ENCODE measurements around the gene CCDC12. TPM values are rescaled to one million over a fixed set of nuclear protein-coding genes. Genes with fewer than 3 reads are reported as not detected.

The CCDC12 gene
- total RNA-seq, 1 experiment from 2014 or later = 47.3 TPM

DNA sequence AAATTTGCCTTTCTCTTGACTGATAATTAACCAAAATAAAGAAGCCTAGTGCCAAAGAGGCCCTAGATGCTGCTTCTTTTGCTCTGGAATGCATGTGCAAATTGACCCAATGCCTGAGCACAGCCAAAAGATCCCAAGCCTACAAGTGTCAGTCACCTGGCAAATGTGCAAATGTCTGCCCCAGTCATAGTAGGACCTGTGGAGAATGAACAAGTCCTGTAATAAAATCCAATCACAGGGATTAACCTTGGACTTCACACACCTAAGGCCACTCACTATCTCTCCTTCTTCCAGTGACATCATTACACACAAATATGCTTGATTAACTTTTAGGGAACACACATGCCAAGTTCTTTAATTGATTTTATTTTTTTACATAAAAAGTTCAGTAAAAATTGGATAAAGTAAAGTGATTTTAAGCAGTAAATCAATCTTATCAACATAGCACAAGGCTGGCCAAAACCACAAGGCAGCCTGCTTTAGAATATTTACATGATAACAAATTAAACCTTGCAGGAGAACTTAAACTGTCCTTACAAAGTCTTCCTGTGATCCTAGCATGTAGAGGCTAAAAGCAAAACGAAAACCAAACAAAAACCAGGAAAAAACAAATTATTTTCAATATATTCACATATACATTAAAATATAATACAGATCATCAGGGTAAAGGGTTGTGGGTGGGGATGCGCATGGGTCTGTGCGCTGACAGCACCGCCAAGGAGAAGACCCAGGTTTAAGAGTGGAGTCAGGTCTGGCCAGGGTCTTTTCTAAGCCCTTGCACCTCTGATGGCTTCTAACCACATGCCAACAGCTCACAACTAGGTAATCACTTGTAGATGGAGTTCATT lies 39.8 kb upstream of the CCDC12 start:
- intact Hi-C loops (cut with micrococcal nuclease; ENCODE audit: unreplicated experiment) = no loop called here
- Mint-ChIP-seq H3K27ac (ENCODE audit: unreplicated experiment) (no peak overlapping the region), H3K27me3 (ENCODE audit: unreplicated experiment) (no peaks in the 10 kb centered on the region), H3K4me1 (ENCODE audit: low read depth, unreplicated experiment) (no peaks in the 10 kb centered on the region), H3K36me3 (ENCODE audit: insufficient read depth, unreplicated experiment) (peaks cover 28% of the 10 kb centered on the region), H3K4me3 (ENCODE audit: low read depth, unreplicated experiment) (no peak overlapping the region), H3K9me3 (ENCODE audit: low read depth, unreplicated experiment) (no peaks in the 10 kb centered on the region)
- TSS peak; percentile 64 for BruUV-seq (replicated peaks)
- CTCF ChIA-PET = no interaction called here
- TF ChIP-seq, protein P1, sequence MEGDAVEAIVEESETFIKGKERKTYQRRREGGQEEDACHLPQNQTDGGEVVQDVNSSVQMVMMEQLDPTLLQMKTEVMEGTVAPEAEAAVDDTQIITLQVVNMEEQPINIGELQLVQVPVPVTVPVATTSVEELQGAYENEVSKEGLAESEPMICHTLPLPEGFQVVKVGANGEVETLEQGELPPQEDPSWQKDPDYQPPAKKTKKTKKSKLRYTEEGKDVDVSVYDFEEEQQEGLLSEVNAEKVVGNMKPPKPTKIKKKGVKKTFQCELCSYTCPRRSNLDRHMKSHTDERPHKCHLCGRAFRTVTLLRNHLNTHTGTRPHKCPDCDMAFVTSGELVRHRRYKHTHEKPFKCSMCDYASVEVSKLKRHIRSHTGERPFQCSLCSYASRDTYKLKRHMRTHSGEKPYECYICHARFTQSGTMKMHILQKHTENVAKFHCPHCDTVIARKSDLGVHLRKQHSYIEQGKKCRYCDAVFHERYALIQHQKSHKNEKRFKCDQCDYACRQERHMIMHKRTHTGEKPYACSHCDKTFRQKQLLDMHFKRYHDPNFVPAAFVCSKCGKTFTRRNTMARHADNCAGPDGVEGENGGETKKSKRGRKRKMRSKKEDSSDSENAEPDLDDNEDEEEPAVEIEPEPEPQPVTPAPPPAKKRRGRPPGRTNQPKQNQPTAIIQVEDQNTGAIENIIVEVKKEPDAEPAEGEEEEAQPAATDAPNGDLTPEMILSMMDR (IDR thresholded peaks at IDR 0.05; ENCODE audit: unreplicated experiment) = no peak
- DNase-seq = no peak

DNA sequence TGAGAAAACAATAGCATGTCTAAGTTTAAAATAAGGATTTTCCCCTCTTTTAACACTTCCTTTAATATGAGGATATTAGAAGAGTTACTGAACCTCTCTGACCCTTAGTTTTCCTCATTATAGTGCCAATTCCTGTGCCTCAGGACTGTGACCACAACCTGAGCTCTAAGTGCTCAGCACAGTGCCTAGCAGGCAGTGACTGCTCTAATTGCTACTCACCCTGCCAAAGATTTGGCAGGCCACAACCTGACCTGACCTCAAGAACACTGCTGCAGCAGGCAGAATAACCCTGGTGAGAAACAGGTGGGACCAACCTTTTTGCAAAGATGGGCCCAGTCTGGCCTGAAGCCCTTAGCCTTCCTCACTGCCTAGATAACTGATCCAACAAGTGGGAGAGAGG lies 38.6 kb upstream of the CCDC12 start:
- Mint-ChIP-seq H3K36me3 (ENCODE audit: insufficient read depth, unreplicated experiment) (peaks cover 32% of the 10 kb centered on the region), H3K9me3 (ENCODE audit: low read depth, unreplicated experiment) (no peaks in the 10 kb centered on the region), H3K27ac (ENCODE audit: unreplicated experiment) (no peak overlapping the region), H3K27me3 (ENCODE audit: unreplicated experiment) (no peaks in the 10 kb centered on the region), H3K4me3 (ENCODE audit: low read depth, unreplicated experiment) (no peak overlapping the region), H3K4me1 (ENCODE audit: low read depth, unreplicated experiment) (no peaks in the 10 kb centered on the region)
- TF ChIP-seq, protein P1 (IDR thresholded peaks at IDR 0.05; ENCODE audit: unreplicated experiment) = no peak
- CTCF ChIA-PET = no interaction called here
- no peak for DNase-seq
- no TSS peak for BruUV-seq (replicated peaks)
- intact Hi-C loops (cut with micrococcal nuclease; ENCODE audit: unreplicated experiment) = no loop called here

DNA sequence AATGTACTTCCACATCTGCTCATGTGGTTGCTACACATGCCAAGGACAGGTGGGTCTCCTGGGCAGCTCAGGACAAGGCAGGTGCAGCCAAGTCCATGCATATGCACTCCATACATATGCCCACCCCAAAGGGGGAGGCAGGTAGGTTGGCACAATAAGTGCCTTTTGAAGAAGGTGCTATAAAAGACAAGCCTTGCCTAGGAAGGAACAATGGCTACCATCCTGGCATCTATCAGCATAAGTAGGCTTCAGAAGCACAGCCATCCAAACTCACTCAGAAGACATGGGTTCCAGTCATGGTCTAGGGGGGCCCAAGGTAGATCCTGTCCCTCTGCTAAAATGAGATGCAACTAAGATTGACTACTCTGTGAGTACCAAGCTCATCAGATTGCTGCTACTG lies 37.5 kb upstream of the CCDC12 start:
- Mint-ChIP-seq H3K4me1 (ENCODE audit: low read depth, unreplicated experiment) (no peaks in the 10 kb centered on the region), H3K36me3 (ENCODE audit: insufficient read depth, unreplicated experiment) (peaks cover 41% of the 10 kb centered on the region), H3K27ac (ENCODE audit: unreplicated experiment) (no peak overlapping the region), H3K9me3 (ENCODE audit: low read depth, unreplicated experiment) (no peaks in the 10 kb centered on the region), H3K4me3 (ENCODE audit: low read depth, unreplicated experiment) (no peak overlapping the region), H3K27me3 (ENCODE audit: unreplicated experiment) (no peaks in the 10 kb centered on the region)
- intact Hi-C loops (cut with micrococcal nuclease; ENCODE audit: unreplicated experiment) = no loop called here
- no TSS peak for BruUV-seq (replicated peaks)
- DNase-seq = no peak
- CTCF ChIA-PET = no interaction called here
- TF ChIP-seq, protein P1 (IDR thresholded peaks at IDR 0.05; ENCODE audit: unreplicated experiment) = no peak

DNA sequence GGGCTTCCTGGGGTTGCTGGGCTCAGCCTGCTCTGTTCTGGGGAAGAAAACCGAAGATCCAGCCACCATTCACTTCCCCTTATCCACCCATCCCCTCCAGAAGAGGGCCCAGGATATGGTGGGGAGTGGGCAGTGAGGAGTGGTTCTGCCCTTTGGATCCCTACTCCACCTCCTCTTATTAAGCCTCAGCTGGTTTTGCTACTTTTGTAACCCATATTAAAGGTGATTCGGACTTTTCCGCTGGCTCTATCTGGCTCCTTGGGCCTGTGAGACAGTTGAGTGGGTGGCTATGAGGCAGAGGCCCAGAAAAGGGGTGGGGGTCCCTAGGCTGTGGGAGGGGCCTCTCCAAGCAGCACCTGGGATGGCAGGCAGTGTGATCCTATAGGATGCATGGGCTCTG lies 36.7 kb upstream of the CCDC12 start:
- no peak overlapping the region for H3K4me3 Mint-ChIP-seq (ENCODE audit: low read depth, unreplicated experiment)
- TF ChIP-seq, protein P1 (IDR thresholded peaks at IDR 0.05; ENCODE audit: unreplicated experiment) = no peak
- H3K27me3 Mint-ChIP-seq (ENCODE audit: unreplicated experiment) = no peaks in the 10 kb centered on the region
- intact Hi-C loops (cut with micrococcal nuclease; ENCODE audit: unreplicated experiment) = no loop called here
- H3K9me3 Mint-ChIP-seq (ENCODE audit: low read depth, unreplicated experiment) = no peaks in the 10 kb centered on the region
- CTCF ChIA-PET = no interaction called here
- no peaks in the 10 kb centered on the region for H3K4me1 Mint-ChIP-seq (ENCODE audit: low read depth, unreplicated experiment)
- peaks cover 37% of the 10 kb centered on the region for H3K36me3 Mint-ChIP-seq (ENCODE audit: insufficient read depth, unreplicated experiment)
- no peak for DNase-seq
- H3K27ac Mint-ChIP-seq (ENCODE audit: unreplicated experiment) = no peak overlapping the region
- BruUV-seq (replicated peaks) = no TSS peak

Measured in Calu3 (cell line).